Stimulated activated CD4-positive, alpha-beta T cell treated with anti-CD3 and anti-CD28 coated beads, Interleukin-1b, Interleukin-23, amount 100 ng/mL, for 4 hours (primary cell): ENCODE measurements around the gene CFAP99.
A peak's percentile ranks its signal among the peaks of the same experiment; 100 is the strongest.

Source experiments
- DNase-seq, 2 donors: peaks; one replicate each; pipeline ENCODE4 v3.0.0-alpha.2; 2020; ENCODE audit warnings: low read depth in 2 of 2

The CFAP99 gene

GRCh38 chr4:2411786-2412510, 6.8 kb upstream of the CFAP99 start:
- DNase-seq, result no peak

GRCh38 chr4:2412534-2412884, 6.2 kb upstream of the CFAP99 start:
- peak; percentile 23 to 40 for DNase-seq

- DNase-seq, result peak; percentile 56 to 59
These were observed 5.7 kb upstream of the CFAP99 start for GRCh38 chr4:2412885-2413716.

GRCh38 chr4:2413821-2414610, 4.7 kb upstream of the CFAP99 start:
- no peak for DNase-seq

DNA sequence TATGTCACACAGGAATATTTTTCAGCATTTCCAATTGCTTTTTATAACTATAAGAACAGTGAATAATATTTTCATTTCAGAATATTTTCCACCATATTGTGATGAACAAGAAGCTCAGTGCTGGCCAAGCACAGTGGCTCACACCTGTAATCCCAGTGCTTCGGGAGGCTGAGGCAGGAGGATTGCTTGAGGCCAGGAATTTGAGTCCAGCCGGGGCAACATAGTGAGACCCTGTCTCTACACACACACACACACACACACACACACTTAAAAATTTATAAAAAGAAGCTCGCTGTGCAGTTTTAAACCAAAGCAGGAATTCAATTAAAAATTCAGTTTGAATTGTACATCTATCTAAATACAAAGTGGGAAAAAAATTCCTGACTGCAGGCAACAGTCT, 3.5 kb upstream of the CFAP99 start:
- DNase-seq, result no peak

DNA sequence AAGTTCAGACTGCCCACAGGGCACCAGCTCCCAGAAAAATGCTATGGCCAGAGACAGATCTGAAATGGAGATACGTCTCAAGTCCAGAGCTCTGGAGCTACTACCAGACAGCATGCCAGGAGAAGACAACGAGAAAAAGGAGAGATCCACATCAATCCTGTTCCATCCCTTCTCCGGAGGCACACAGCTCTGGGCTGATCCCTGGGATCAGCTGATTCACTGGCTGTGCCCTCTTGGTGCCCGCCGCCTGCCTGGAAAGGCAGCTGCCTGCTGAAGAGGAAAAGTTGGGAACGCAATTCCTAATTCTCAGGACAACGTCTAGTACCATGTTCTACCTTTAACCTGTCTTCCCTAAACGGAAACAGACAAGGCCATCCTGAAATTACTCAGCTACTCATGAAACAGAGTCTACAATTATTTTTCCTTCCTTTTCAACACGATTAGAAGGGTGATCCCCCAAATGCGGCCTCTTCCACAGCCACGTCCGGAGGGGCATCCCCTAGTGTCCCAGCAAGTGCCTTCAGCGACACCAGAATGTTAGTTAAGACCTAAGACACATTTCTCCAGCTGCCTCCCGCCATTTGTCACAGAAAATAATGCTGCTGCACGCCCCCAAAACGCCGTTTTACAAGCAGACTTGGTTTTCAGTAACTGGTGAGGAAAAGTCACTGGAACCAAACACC, 2.7 kb upstream of the CFAP99 start:
- no peak for DNase-seq

- DNase-seq, result peak in 1 of 2 donors; percentile 16
These were observed 2.1 kb upstream of the CFAP99 start for GRCh38 chr4:2416564-2417225.

GRCh38 chr4:2417226-2417764, 1.5 kb upstream of the CFAP99 start:
- peak in 1 of 2 donors; percentile 25 for DNase-seq

GRCh38 chr4:2417765-2418649, 748 bp upstream of the CFAP99 start, which contains the start of gene ZFYVE28:
Gene ZFYVE28, minus strand, starts transcription at chr4:2418645. Its CDS starts 322 bp downstream, at chr4:2418323.
- no peak for DNase-seq

DNA sequence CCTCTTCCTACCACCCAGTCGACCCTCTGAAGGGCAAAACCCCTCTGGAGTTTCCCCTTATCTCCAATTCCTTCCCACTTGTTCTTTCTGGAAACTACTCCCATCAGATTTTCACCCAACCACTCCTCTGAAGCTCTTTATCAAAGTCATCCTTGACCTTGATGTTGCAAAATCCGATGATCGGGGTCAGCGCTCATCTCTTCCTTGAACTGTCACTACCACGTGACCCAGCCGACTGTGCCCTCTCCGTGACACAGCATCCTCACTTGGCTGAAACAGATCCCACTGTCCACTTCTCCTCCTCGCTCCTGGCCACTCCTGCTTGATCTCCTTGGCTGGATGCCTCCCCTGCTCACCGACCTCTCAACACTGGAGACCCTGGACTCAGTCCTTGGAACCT, 1.1 kb downstream of the CFAP99 start:
- DNase-seq, result no peak

- no peak for DNase-seq
These were observed 3.2 kb downstream of the CFAP99 start for GRCh38 chr4:2421928-2422327.

DNA sequence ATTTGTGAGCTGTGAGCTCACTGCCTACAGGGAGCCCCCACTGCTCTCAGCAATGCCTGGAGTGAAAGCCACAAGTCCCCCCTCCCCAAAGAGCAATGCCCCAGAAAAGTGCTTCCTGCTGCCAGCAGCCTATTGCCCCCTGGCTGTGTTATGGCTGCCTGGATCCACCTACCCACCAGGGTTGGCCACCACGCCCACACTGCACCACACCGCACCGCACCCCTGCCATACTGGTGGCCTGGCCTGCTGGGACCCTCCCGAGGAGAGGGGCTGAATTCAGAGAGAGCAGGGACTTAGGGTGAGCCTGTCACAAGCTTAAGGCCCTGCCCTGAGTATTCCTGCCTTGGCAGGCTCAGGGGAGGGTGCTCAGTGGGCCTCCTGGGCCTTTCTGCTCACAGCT, 4.3 kb downstream of the CFAP99 start:
- no peak for DNase-seq

- DNase-seq, result no peak
These were observed 4.9 kb downstream of the CFAP99 start for GRCh38 chr4:2423695-2424094.

DNA sequence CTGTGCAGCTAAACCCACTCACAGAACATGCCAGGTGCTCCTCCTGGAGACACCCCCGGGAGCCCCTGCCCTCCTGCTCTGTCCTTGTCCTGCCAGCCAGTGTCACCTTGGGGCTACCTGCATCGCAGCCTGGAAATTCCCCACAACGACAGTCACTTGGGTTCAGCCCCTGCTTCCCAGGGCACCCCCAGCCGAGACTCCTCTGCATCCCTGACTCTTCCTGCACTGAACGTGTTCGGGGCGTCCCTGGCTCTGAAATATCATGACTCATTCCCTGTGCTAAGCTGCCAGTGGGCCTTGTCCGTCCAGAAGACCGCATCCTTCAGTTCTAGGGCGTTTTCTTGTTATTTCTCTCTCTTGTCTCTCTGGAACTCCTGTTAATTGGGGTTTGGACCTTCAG, 5.8 kb downstream of the CFAP99 start:
- no peak for DNase-seq

DNA sequence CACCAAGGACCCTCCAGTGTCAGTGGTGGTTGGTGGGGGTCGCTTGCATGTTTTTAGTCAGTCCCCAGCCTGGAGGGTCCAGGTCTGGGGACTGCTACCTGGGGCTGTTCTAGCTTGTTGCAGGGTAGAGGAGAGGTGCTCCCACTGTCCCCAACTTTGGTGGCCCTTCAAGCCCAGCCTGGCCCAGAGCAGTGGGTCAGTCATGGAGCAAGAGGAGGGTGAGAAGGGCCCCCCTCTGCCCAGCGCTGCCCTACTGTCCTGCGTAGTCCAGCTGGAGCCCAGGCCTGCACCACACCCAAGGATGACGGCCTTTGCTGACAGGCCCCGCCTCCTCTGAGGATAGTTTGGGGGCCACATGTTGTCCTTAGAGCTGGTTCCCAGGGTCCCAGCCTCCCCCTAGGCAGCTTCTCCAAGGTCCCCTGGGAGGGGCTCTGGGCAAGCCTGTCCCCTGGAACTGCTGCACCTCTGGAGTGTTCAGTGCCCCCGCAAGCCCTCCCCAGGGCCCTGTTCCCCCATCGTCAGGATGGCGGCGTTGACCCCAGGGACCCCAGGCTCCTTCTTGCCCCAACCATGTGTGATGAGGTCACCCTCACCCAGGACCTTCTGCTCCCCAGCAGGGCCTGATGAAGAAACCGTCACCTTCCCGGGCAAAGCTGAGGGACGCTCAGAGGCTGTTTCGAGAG, 6.8 kb downstream of the CFAP99 start:
- DNase-seq, result no peak

- DNase-seq, result no peak
These were observed 7.3 kb downstream of the CFAP99 start for GRCh38 chr4:2426069-2426397.

- DNase-seq, result no peak
These were observed 8.0 kb downstream of the CFAP99 start for GRCh38 chr4:2426711-2427275.

- no peak for DNase-seq
These were observed 8.9 kb downstream of the CFAP99 start for GRCh38 chr4:2427383-2428334.
